WTC11 (cell line): ENCODE results near the gene CTNNA2. TPM values are rescaled to one million over a fixed set of nuclear protein-coding genes. Genes with fewer than 3 reads are reported as not detected.

ENCODE experiments used
- ATAC-seq: fragments of 200-7000 bp; cut with Tn5 transposase; 2 replicates; pipeline ENCODE4 v1.10.0; 2021; ENCODE audit warnings: mild to moderate bottlenecking, moderate library complexity
- CTCF ChIA-PET: fragments of 300-600 bp; sonication (Branson Sonifier 250); formaldehyde crosslinking; loops from one replicate; lab custom pipeline; 2021; ENCODE audit warnings: antibody characterized with exemption; lab: Charles Lee
- POLR2A ChIA-PET: fragments of 350-600 bp; sonication (Branson Sonifier 250); formaldehyde crosslinking; loops from one replicate; lab custom pipeline; 2021; ENCODE audit warnings: antibody characterized with exemption; lab: Charles Lee
- DNase-seq: peaks from one replicate; pipeline ENCODE4 v3.0.0; 2021; ENCODE audit warnings: low spot score
- H3K27ac Mint-ChIP-seq: 2 replicates; pipeline ENCODE4 v1.8.0; 2021; ENCODE audit warnings: mixed read lengths
- H3K27me3 Mint-ChIP-seq: 2 replicates; pipeline ENCODE4 v1.8.0; 2021; ENCODE audit warnings: low read depth, mild to moderate bottlenecking, moderate library complexity, mixed read lengths
- H3K36me3 Mint-ChIP-seq: 2 replicates; pipeline ENCODE4 v1.8.0; 2021; ENCODE audit warnings: mixed read lengths
- H3K4me1 Mint-ChIP-seq: 2 replicates; pipeline ENCODE4 v1.8.0; 2022; ENCODE audit warnings: mixed read lengths
- H3K4me3 Mint-ChIP-seq: 2 replicates; pipeline ENCODE4 v1.8.0; 2021; ENCODE audit warnings: mild to moderate bottlenecking, moderate library complexity, mixed read lengths
- H3K9me3 Mint-ChIP-seq: 2 replicates; pipeline ENCODE4 v1.8.0; 2021; ENCODE audit warnings: mixed read lengths
- AFF4 ChIP-seq: sonication (generic); formaldehyde crosslinking; IDR thresholded peaks from 2 replicates; pipeline ENCODE4 v1.8.1; 2023; ENCODE audit warnings: mild to moderate bottlenecking, missing genetic modification reagents, borderline replicate concordance
- CREB1 ChIP-seq: sonication (generic); formaldehyde crosslinking; IDR thresholded peaks from 2 replicates; pipeline ENCODE4 v1.8.0; 2023; ENCODE audit warnings: mild to moderate bottlenecking, missing genetic modification reagents
- E2F4 ChIP-seq: sonication (generic); formaldehyde crosslinking; IDR thresholded peaks from 2 replicates; pipeline ENCODE4 v1.8.1; 2022; ENCODE audit warnings: low read depth, mild to moderate bottlenecking, moderate library complexity, missing genetic modification reagents, borderline replicate concordance
- ESRRA ChIP-seq: sonication (generic); formaldehyde crosslinking; IDR thresholded peaks from 2 replicates; pipeline ENCODE4 v1.8.1; 2022; ENCODE audit warnings: mild to moderate bottlenecking, missing genetic modification reagents, borderline replicate concordance
- IRF2 ChIP-seq: sonication (generic); formaldehyde crosslinking; IDR thresholded peaks from 2 replicates; pipeline ENCODE4 v1.8.0; 2022; ENCODE audit warnings: low read depth, missing genetic modification reagents, borderline replicate concordance
- JAZF1 ChIP-seq: fragments of 250-450 bp; sonication (Bioruptor Pico); IDR thresholded peaks from 2 replicates; pipeline ENCODE4 v1.9.0; 2021; ENCODE audit warnings: moderate library complexity, mild to moderate bottlenecking, inconsistent platforms
- KAT7 ChIP-seq: sonication (generic); formaldehyde crosslinking; IDR thresholded peaks from 2 replicates; pipeline ENCODE4 v1.8.1; 2023; ENCODE audit warnings: missing genetic modification reagents, mild to moderate bottlenecking, borderline replicate concordance
- MLX ChIP-seq: sonication (generic); formaldehyde crosslinking; IDR thresholded peaks from 2 replicates; pipeline ENCODE4 v1.8.1; 2023; ENCODE audit warnings: mild to moderate bottlenecking, missing genetic modification reagents, moderate library complexity
- SMAD4 ChIP-seq: sonication (generic); formaldehyde crosslinking; IDR thresholded peaks from 2 replicates; pipeline ENCODE4 v1.8.0; 2022; ENCODE audit warnings: mild to moderate bottlenecking, missing genetic modification reagents
- USF2 ChIP-seq: sonication (generic); formaldehyde crosslinking; IDR thresholded peaks from 2 replicates; pipeline ENCODE4 v1.8.1; 2023; ENCODE audit warnings: mild to moderate bottlenecking, missing genetic modification reagents, moderate library complexity
- ZNF263 ChIP-seq: sonication (generic); formaldehyde crosslinking; IDR thresholded peaks from 2 replicates; pipeline ENCODE4 v1.8.1; 2022; ENCODE audit warnings: low read depth, mild to moderate bottlenecking, moderate library complexity, missing genetic modification reagents
- ZNF425 ChIP-seq: fragments of 250-450 bp; sonication (Bioruptor Pico); conservative IDR thresholded peaks from 2 replicates; pipeline ENCODE4 v1.9.0; 2021; ENCODE audit warnings: mild to moderate bottlenecking
- ZNF671 ChIP-seq: fragments of 250-450 bp; sonication (Bioruptor Pico); IDR thresholded peaks from 2 replicates; pipeline ENCODE4 v1.8.0; 2021; ENCODE audit warnings: mild to moderate bottlenecking
- ZSCAN18 ChIP-seq: fragments of 250-450 bp; sonication (Bioruptor Pico); IDR thresholded peaks from 2 replicates; pipeline ENCODE4 v2.1.2; 2022; ENCODE audit warnings: mild to moderate bottlenecking, moderate library complexity
- total RNA-seq: library from RNA; stranded (reverse); gene quantifications from 3 replicates; pipeline ENCODE4 v1.2.3, GENCODE V29; 2021
- TF ChIP-seq, protein P1 (sequence below): sonication (generic); formaldehyde crosslinking; IDR thresholded peaks from 2 replicates; pipeline ENCODE4 v1.8.1; 2022; ENCODE audit warnings: mild to moderate bottlenecking, missing genetic modification reagents, moderate library complexity, borderline replicate concordance
- TF ChIP-seq, protein P2 (sequence below): fragments of 200-600 bp; IDR thresholded peaks from 2 replicates; pipeline ENCODE4 v1.8.0; 2022; ENCODE audit warnings: antibody characterized with exemption
- TF ChIP-seq, protein P3 (sequence below): fragments of 250-450 bp; sonication (Bioruptor Pico); IDR thresholded peaks from 2 replicates; pipeline ENCODE4 v1.8.0; 2021; ENCODE audit warnings: mild to moderate bottlenecking

CTNNA2 gene
- total RNA-seq, 1 experiment from 2014 or later = 3.8 TPM

DNA sequence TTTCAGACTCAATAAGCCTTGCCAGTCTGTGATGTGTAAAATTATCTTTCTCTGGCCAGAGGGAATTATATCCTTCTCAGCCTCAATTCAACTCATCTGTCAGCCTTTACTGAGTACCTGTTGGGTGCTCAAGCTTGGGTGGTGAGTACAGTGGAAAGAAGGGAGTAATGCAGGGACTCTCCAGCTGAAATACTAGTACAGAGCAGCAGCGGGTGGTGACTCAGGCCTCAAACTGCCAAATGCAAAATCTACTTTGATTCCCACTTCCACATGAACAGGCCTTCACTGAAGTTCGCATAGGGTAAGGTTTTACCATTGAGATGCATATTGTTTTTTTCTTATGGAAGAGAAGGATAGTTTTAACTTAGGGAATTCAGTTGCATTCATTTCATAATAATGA lies 464.9 kb downstream of the CTNNA2 start:
- Mint-ChIP-seq H3K9me3 (peaks cover 17% of the 10 kb centered on the region), H3K36me3 (peaks cover 2% of the 10 kb centered on the region), H3K27ac (peak overlapping the region; percentile 96), H3K4me3 (peak overlapping the region; percentile 40; the same call in 1 of the 2 replicates), H3K4me1 (peaks cover 71% of the 10 kb centered on the region), H3K27me3 (no peaks in the 10 kb centered on the region)
- TF ChIP-seq SMAD4 (CRISPR knock-in tag) (no peak), ZNF425 (CRISPR knock-in tag) (no peak), CREB1 (no peak), IRF2 (CRISPR knock-in tag) (no peak), ZNF263 (CRISPR knock-in tag) (no peak), ZNF671 (CRISPR knock-in tag) (no peak), ESRRA (CRISPR knock-in tag) (no peak), MLX (CRISPR knock-in tag) (no peak), USF2 (no peak), AFF4 (CRISPR knock-in tag) (no peak)
- TF ChIP-seq, protein P1, sequence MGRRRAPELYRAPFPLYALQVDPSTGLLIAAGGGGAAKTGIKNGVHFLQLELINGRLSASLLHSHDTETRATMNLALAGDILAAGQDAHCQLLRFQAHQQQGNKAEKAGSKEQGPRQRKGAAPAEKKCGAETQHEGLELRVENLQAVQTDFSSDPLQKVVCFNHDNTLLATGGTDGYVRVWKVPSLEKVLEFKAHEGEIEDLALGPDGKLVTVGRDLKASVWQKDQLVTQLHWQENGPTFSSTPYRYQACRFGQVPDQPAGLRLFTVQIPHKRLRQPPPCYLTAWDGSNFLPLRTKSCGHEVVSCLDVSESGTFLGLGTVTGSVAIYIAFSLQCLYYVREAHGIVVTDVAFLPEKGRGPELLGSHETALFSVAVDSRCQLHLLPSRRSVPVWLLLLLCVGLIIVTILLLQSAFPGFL (CRISPR knock-in tag) = no peak
- DNase-seq = no peak
- CTCF ChIA-PET = no interaction called here
- ATAC-seq = peak; percentile 68
- POLR2A ChIA-PET = no interaction called here

- no peaks in the 10 kb centered on the region for H3K36me3 Mint-ChIP-seq
- DNase-seq = no peak
- H3K4me1 Mint-ChIP-seq = peaks cover 56% of the 10 kb centered on the region
- no peak for ATAC-seq
- no peak overlapping the region; the same call in 1 of the 2 replicates for H3K27ac Mint-ChIP-seq
- no peaks in the 10 kb centered on the region for H3K27me3 Mint-ChIP-seq
- ChIA-PET POLR2A (no interaction called here), CTCF (no interaction called here)
- H3K9me3 Mint-ChIP-seq = peaks cover 8% of the 10 kb centered on the region
- no peak overlapping the region for H3K4me3 Mint-ChIP-seq
- no peak for TF ChIP-seq JAZF1 (CRISPR knock-in tag)
- no peak for TF ChIP-seq ESRRA (CRISPR knock-in tag)
- no peak for TF ChIP-seq ZSCAN18 (CRISPR knock-in tag)
- TF ChIP-seq, protein P2, sequence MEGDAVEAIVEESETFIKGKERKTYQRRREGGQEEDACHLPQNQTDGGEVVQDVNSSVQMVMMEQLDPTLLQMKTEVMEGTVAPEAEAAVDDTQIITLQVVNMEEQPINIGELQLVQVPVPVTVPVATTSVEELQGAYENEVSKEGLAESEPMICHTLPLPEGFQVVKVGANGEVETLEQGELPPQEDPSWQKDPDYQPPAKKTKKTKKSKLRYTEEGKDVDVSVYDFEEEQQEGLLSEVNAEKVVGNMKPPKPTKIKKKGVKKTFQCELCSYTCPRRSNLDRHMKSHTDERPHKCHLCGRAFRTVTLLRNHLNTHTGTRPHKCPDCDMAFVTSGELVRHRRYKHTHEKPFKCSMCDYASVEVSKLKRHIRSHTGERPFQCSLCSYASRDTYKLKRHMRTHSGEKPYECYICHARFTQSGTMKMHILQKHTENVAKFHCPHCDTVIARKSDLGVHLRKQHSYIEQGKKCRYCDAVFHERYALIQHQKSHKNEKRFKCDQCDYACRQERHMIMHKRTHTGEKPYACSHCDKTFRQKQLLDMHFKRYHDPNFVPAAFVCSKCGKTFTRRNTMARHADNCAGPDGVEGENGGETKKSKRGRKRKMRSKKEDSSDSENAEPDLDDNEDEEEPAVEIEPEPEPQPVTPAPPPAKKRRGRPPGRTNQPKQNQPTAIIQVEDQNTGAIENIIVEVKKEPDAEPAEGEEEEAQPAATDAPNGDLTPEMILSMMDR = no peak
- TF ChIP-seq, protein P3, sequence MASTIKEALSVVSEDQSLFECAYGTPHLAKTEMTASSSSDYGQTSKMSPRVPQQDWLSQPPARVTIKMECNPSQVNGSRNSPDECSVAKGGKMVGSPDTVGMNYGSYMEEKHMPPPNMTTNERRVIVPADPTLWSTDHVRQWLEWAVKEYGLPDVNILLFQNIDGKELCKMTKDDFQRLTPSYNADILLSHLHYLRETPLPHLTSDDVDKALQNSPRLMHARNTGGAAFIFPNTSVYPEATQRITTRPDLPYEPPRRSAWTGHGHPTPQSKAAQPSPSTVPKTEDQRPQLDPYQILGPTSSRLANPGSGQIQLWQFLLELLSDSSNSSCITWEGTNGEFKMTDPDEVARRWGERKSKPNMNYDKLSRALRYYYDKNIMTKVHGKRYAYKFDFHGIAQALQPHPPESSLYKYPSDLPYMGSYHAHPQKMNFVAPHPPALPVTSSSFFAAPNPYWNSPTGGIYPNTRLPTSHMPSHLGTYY (CRISPR knock-in tag) = no peak
- TF ChIP-seq E2F4 (CRISPR knock-in tag) = no peak
- no peak for TF ChIP-seq KAT7
These were observed 467.3 kb downstream of the CTNNA2 start for GRCh38 chr2:79980116-79980515.
